ENCODE measurements around the gene FOXO6. TPM values are rescaled to one million over a fixed set of nuclear protein-coding genes. Genes with fewer than 3 reads are reported as not detected.

The FOXO6 gene
- total and polyA plus RNA-seq, 2 donors from 2014 or later = 0.47 to 1.0 TPM

- no peaks in the 10 kb centered on the region for H3K9me3 ChIP-seq (ENCODE audit: control insufficient read depth in 2 of 3, insufficient read depth in 1 of 3, low read length in 3 of 3)
- H3K36me3 ChIP-seq (ENCODE audit: control insufficient read depth in 2 of 3, insufficient read depth in 3 of 3, low read length in 3 of 3) = no peaks in the 10 kb centered on the region
- H3K9ac ChIP-seq (ENCODE audit: low read length in 3 of 3) = no peak overlapping the region
- no peak for FAIRE-seq
- TF ChIP-seq CTCF (IDR thresholded peaks at IDR 0.05; ENCODE audit: borderline replicate concordance, extremely low read depth, insufficient read depth) = no peak
- H3K4me3 ChIP-seq (ENCODE audit: low read length in 3 of 3) = no peak overlapping the region
- H3K27ac ChIP-seq (ENCODE audit: low read depth in 2 of 2, low read length in 2 of 2) = no peak overlapping the region
- peaks cover 0 to 6% (median 2%) of the 10 kb centered on the region in 3 donors for H3K4me1 ChIP-seq (ENCODE audit: control insufficient read depth in 2 of 3, insufficient read depth in 2 of 3, low read depth in 1 of 3, low read length in 3 of 3)
- H3K27me3 ChIP-seq (ENCODE audit: control insufficient read depth, insufficient read depth, low read length) = no peaks in the 10 kb centered on the region
- intact Hi-C loops (cut with DNase I) = no loop called here
- DNase-seq = no peak
These were observed 16.5 kb upstream of the FOXO6 start for GRCh38 chr1:41344708-41345159.

- Histone ChIP-seq H3K9me3 (ENCODE audit: control insufficient read depth in 2 of 3, insufficient read depth in 1 of 3, low read length in 3 of 3) (no peaks in the 10 kb centered on the region), H3K9ac (ENCODE audit: low read length in 3 of 3) (no peak overlapping the region), H3K4me3 (ENCODE audit: low read length in 3 of 3) (no peak overlapping the region), H3K27me3 (ENCODE audit: control insufficient read depth, insufficient read depth, low read length) (no peaks in the 10 kb centered on the region), H3K36me3 (ENCODE audit: control insufficient read depth in 2 of 3, insufficient read depth in 3 of 3, low read length in 3 of 3) (no peaks in the 10 kb centered on the region), H3K4me1 (ENCODE audit: control insufficient read depth in 2 of 3, insufficient read depth in 2 of 3, low read depth in 1 of 3, low read length in 3 of 3) (peaks cover 0 to 6% (median 2%) of the 10 kb centered on the region in 3 donors), H3K27ac (ENCODE audit: low read depth in 2 of 2, low read length in 2 of 2) (no peak overlapping the region)
- no peak for FAIRE-seq
- no peak for DNase-seq
- no peak for TF ChIP-seq CTCF (IDR thresholded peaks at IDR 0.05; ENCODE audit: borderline replicate concordance, extremely low read depth, insufficient read depth)
- intact Hi-C loops (cut with DNase I) = no loop called here
These were observed 15.7 kb upstream of the FOXO6 start for GRCh38 chr1:41345434-41346075.

GRCh38 chr1:41347276-41347675 is 14.0 kb upstream of the FOXO6 start:
- Histone ChIP-seq H3K9ac (ENCODE audit: low read length in 3 of 3) (no peak overlapping the region), H3K4me3 (ENCODE audit: low read length in 3 of 3) (no peak overlapping the region), H3K4me1 (ENCODE audit: control insufficient read depth in 2 of 3, insufficient read depth in 2 of 3, low read depth in 1 of 3, low read length in 3 of 3) (peaks cover 0 to 6% (median 2%) of the 10 kb centered on the region in 3 donors), H3K36me3 (ENCODE audit: control insufficient read depth in 2 of 3, insufficient read depth in 3 of 3, low read length in 3 of 3) (no peaks in the 10 kb centered on the region), H3K27ac (ENCODE audit: low read depth in 2 of 2, low read length in 2 of 2) (no peak overlapping the region), H3K9me3 (ENCODE audit: control insufficient read depth in 2 of 3, insufficient read depth in 1 of 3, low read length in 3 of 3) (no peaks in the 10 kb centered on the region), H3K27me3 (ENCODE audit: control insufficient read depth, insufficient read depth, low read length) (no peaks in the 10 kb centered on the region)
- no peak for DNase-seq
- TF ChIP-seq CTCF (IDR thresholded peaks at IDR 0.05; ENCODE audit: borderline replicate concordance, extremely low read depth, insufficient read depth) = no peak
- no peak for FAIRE-seq
- intact Hi-C loops (cut with DNase I) = no loop called here

All from kidney (tissue), 14 donors.